Islet of Langerhans (tissue), 1 donor: ENCODE data around the gene JDP2.

Source experiments
- FAIRE-seq: peaks from one replicate; lab custom pipeline; 2011; peaks lifted over from hg19 to GRCh38; lab: Jason Lieb, UNC

The JDP2 gene

DNA sequence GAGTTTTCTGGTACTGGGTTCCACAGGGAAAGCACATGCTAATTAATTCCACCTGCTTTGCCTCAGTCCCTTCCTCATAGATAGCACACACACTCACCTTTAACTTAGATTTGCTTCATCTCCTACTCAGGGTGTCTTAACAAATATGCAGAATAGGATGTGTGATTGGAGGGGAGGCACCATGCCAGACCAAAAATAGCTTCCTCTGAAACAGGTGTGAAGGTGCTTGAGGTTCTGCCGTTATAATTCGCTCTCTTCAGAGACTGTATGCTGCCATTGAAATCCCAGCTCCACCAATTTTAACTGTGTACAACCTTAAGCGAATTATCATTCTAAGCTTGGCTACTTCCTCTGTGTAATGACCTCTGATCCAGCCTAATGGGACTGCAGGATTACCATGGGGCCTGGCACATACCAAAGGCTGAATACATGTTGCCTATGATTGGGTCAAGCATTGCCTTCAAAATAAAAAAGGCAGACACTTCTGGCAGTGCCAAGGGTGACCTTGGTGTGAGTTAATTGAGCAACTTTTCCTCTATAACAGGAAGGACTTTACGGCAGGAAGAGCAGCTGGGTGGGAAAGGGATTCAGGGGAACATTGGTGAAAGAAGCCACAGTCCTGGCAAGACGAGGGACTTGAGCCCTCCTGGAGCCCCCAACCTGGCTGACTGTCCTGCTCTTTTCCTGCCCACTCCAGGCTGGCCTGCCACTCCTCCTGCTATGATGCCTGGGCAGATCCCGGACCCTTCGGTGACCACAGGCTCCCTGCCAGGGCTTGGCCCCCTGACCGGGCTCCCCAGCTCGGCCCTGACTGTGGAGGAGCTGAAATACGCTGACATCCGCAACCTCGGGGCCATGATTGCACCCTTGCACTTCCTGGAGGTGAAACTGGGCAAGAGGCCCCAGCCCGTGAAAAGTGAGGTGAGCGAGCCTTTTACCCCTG lies 9.7 kb downstream of the JDP2 start:
- FAIRE-seq = no peak

DNA sequence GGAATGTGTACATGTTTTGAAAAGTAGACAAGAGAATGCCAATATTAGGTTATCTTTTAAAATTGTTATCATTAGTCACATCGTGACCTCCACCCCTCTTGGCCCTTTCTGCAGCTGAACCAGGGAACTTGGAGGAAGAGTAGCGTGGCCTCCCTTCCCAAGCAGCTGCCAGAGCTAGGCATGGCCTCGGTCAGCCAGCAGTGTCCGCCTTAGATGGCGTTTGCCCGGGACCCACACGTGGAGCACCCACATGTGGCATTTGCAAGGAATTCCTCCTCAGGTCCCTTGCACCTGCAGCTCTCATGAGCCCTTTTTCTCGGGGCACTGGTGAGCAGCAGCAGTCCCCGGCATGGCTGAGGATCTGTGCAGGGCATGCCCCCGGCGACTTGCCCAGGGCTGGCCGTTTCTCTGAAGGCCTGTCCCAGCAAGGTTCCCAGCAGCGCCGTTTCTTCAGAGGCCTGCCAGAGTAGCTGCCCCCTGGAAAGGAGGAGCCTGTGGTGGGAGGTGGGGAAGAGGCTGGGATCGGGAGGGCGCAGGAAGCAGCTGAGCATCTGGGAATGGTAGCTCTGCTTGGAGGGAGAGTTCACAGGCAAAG lies 10.8 kb downstream of the JDP2 start:
- FAIRE-seq = no peak

DNA sequence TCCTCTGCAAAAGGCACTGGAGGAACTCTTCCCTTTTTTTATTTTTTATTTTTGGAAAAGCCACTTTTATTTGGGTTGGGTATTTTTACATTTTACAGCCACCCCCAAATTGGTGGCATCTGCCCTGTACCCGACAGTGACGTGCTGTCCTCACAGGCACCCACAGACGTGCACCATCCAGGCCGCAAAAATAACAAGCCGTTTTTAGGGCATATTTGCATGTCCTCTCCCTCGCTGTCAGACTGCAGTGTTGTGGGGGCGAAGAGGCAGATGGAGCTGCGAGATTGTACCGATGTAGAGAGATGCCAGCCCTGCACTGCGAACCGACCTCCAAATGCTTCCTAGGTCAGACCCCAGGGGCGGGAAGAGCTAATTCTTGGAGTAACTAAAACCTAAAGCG lies 12.2 kb downstream of the JDP2 start:
- FAIRE-seq = no peak

DNA sequence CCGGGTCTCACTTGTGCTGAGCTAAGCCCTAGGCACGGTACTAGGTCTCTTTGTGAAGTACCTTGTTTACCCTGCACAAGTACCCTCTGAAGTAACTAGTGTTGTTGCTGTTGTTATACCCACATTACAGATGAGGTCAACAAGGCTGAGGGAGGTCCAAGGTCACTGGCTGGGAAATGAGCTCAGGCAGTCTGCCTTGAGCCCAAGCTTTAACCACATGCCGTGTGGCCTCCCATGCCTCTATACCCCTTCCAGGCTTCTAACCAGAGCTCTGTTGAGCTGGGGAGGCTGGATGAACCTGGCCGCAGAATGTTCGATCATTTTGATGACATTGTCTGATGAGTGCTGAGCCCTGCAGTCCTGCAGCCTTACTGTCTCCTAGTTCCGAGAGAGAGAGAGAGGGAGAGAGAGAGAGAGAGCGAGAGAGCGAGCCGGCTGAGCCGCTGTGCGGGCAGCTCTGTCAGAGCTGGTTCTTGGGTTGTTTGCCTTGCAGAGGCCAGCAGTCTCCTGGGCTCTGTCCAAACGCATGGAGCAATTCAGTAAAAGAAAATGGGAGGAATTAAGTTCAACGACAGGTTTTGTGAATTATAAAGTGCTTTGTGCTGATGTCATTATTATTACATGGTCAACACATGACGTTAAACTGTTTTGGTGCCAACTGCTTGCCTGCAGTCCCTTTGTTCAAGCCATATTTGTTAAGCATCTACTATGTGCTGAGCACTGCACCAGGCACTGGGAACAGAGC lies 13.1 kb downstream of the JDP2 start:
- FAIRE-seq = no peak

DNA sequence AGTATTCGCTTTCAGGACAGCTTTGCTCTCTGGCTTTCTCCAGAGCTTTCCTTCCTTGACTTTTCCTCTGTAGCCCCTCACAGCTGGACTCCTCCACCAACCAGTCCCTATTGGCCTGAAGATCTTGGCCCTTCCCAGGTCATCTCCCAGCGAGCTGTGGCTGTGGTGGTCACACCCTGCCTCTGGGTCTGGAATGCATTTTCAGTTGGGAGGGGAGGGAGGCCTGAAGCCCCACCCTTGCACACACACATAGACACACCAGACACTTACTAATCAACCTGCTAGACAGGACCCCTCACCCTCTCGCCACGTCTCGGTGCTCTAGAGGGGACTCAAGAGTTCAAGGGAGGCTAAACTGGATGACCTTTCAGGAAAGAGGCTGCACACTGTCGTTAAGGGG lies 13.9 kb downstream of the JDP2 start:
- no peak for FAIRE-seq

DNA sequence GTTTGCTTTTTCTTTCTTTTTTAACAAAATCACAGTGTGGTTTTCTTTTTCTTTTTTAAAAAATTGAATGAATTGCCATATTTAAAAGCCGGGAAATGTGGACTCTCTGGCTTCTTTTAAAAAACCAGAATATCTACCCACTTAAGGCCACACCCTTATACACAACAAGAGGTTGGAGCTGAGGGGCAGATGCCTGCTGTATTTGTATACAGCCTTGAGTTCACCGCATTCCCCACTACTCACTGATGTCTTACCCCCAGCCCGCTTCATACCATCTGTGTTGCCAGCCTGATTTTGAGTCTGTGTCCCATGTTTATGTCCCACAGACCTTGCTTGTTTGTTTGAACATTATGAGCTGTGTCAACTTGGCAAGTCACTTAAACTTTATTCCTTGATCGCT lies 14.3 kb downstream of the JDP2 start:
- FAIRE-seq = no peak

DNA sequence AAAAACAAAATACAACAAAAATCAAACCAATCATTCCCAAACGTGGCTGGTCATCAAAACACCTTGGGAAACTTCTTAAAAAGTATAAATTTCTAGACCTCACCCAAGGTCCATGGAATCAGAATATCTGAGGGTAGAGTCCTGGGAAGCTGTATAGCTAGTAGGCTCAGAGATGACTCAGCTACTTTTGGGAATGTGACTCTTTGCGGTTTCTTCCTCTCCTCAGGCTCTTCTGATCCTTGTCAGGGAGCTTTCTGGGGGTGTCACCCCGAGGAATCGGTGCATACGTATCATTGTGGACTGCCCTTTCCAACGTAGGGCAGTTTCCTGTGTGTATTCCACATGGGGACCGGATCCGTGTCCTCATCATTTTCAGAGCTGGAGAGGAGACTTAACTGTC lies 14.8 kb downstream of the JDP2 start:
- FAIRE-seq = no peak

DNA sequence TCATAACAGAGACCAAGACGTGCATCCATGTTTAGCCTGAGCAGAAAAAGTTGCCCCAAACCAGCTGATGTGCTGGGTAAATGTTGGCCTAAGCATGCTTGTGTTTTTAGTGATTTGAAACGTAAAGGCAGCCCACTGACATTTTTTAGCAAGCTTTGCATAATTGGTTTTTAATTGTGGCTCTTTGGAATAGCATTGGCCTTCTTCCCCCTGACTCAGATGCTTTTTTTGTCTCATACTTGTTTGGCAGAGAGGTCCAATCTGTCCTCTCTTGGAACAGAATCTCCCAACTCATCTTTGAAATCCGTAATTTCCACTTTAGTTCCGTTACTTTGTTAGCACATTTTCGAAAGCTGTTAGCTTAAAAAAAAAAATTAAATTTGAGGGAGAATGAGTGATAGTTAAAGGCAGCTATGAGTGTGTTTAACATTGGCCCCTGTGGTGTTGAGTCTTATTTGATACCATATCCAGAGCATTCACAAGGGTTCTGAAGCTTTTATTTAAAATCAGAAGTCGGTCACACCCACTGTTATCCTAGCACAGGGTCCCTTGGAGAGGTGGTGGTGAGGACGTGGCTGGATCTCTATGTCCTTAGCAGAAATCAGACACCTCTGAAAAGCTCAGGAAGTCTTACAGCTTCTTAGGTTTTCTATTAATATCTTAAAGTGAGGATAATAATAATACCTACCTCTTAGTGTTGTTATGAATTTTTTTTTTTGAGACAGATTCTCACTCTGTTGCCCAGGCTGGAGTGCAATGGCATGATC lies 15.6 kb downstream of the JDP2 start:
- no peak for FAIRE-seq

DNA sequence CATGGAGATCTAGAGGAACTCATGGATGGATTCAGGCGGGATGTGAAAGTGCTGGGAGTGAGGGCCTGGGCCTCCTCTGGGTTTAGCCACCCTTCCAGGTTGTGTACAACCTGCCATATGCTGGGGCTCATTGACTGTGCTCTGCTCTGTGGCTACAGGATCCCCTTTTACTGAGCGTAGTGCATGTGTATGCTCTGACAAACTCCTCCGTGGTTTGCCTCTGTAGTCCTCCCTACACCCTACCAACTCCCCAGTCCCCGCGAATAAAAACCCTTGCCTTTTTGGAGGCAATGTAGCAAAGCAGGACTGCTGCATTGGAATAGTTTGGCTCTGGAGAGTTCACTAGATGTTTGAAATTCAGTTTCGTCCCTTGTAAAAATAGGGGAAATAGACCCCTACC lies 17.4 kb downstream of the JDP2 start:
- no peak for FAIRE-seq

DNA sequence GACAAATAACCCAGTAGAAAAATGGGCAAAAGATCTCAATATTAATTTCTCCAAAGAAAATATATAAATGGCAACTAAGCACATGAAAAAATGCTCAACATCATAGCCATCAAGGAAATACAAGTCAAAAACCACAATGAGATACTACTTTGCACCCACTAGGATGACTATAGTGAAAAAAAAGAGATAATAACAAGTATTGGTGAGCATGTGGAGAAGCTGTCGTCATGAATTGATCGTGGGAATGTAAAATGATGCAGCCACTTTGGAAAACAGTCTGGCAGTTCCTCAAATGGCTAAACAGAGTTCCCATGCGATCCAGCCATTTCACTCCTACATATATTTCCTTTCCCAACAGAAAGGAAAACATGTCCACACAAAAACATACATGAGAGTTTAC lies 18.1 kb downstream of the JDP2 start:
- no peak for FAIRE-seq

DNA sequence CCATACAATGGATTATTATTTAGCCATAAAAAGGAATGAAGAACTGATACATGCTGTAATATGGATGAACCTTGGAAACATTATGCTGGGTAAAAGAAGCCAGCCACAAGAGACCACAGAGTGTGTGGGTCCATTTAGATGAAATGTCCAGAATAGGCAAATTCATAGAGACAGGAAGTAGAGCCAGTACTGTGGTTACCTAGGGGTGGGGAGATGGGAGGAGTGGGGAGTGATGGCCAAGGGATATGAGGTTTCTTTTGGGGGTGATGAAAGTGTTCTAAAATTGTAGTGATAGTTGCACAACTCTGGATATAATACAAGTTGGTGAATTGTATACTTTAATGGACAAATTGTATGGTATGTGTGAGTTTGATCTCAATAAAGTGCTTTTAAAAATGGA lies 18.6 kb downstream of the JDP2 start:
- FAIRE-seq = no peak

DNA sequence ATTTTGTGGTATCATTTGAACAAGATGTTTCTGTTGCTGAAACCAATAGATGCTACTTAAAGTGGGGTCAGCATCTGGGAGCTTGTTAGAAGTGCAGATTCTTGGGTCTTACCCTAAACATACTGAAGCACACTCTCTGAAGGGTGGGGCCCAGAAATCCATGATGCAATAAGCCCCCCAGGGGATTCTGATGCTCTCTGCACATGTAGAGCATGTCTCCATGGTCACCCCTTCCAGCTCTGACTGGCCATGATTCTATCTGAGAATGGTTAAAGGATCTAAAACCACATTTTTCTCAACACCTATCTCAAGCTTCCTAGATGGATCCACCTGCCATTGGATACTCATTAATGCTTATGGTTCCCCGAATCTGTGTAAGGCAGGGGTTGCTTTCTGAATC lies 20.4 kb downstream of the JDP2 start:
- no peak for FAIRE-seq

DNA sequence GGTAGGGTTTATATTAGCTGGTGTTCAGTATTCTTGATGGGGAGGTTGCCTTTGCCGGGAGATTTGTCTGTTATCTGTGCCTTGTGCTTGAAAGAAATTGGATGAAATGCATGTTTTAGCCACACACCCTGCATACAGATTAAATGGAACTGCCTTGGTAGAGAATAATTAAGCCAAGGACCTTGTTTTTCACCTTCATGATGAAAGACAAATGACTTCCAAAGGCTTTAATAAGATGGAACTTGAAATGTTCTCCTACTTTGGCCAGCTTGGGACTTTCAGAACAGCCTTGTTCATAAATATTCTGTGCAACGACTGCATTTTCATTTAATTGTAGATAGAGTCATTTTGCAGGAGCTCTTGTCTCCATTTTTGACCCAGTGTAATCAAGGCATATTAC lies 21.2 kb downstream of the JDP2 start:
- FAIRE-seq = no peak

DNA sequence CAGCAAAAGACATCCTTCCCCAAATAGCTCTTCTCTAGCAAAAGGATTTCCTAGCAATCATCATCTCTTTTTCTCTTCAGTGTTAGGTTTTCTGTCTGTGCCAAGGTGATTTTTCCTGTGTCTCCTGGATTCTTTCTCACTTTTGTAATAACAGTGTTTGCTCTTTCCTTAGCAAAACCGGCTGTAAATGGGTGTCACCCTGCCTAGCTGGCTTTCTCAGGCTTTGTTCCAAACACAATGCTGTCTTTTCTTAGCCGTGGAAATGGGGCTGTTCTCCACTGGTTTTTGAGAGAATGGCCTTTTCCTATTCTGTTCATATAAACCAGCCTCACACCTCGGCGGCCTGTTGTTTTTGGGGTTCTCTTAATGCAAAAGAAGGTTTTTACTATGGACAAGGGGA lies 21.9 kb downstream of the JDP2 start:
- no peak for FAIRE-seq

DNA sequence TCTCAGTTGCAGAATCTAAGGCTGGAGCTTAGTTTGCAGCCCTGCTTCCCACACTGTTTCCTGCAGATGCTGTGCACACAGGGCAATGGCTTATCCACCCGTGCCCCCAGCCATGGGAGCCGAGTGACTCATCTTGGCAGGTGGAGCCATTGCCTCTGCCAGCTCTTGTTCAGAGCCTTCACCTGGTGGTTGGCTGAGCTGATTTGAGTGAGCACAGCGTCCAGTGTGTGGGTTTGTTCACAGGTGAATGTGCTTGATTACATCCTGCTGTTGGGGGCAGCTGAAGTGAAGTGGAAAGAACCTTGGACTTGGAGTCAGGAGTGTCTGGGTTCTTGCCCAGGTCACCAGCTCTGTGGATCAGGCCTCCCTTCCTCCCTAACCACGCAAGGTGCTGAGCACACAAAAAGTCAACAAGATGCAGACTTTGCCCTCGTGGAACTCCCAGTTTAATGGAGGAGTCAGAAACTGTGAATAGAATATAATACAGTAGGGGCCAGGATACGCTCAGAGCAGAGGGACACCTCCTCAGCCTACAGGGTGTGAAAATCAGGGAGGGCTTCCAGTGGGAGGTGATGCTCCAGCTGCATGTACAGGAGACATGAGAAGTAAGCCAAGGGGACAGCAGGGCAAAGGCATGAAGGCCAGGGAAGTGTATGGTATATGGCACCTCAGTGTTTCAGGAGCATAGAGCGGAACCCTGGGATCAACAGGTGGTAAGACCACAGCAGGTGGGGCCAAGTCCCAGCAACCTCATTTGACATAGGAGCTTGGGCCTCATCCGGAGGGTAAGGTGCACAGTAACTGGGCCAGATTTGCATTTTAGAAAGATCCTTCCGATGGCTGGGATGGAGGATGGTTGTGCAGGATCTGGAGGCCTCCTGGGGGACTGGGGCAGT lies 22.8 kb downstream of the JDP2 start:
- FAIRE-seq = no peak

DNA sequence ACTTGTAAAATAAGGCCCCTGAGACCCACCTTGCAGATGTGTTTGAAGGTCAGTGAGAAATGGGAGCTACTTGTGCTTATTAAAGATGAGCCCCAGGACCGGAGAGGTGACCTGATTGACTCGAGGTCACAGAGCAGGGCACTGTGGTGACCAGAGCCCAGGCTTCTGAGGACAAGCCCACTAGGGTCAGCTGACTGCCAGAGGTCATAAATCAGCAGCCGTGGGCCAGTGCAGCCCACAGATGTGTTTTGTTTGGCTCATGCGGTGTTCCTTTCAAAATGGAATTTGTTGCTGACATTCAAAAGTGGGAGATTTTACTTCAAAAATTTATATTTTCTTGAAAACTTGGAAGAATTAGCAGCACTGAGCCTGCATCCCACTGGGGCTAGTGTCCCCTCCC lies 24.5 kb downstream of the JDP2 start:
- FAIRE-seq = no peak

DNA sequence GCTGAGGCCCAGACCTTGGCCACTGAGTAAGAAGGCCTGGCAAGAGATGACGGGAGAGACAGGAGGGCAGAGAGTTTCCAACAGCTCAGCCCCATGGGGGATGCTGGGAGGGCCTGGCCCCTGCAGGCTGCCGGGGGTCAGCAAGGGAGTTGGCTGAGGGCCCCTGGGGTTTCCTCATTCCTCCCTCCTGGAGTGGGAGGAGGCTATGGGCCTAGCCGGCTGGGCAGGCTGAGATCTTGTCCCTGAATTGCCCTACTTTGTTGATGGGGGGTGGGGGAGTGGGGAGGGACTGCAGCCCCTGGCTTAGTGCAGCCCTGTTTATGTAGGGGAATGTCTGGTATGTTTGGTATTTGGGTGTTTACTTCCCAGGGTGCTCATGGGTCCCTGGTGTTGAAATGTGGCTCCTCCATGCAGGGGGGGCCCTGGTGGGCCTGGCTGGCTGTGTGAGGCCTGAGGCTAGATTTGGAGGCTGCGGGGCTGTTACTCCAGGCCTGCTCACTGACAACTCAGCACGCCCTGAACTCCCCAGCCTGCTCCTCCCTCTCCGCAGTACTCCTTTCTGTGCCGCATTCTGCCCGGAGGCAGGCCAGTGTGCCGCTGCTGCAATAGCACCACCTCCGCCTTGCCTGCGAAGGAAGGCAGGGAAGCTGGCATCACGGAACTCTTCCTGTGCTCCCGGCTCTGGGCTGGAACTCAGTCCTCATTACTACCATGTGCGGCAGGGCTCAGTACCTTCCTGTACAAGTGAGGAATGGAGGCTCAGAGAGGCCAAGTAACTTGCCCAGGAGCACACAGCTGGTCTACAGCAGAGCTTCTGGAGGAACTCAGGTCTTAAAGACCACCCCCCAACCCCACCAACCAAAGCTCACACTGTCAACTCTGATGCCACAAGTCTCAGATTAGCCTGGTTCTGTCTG lies 25.3 kb downstream of the JDP2 start:
- FAIRE-seq = no peak

DNA sequence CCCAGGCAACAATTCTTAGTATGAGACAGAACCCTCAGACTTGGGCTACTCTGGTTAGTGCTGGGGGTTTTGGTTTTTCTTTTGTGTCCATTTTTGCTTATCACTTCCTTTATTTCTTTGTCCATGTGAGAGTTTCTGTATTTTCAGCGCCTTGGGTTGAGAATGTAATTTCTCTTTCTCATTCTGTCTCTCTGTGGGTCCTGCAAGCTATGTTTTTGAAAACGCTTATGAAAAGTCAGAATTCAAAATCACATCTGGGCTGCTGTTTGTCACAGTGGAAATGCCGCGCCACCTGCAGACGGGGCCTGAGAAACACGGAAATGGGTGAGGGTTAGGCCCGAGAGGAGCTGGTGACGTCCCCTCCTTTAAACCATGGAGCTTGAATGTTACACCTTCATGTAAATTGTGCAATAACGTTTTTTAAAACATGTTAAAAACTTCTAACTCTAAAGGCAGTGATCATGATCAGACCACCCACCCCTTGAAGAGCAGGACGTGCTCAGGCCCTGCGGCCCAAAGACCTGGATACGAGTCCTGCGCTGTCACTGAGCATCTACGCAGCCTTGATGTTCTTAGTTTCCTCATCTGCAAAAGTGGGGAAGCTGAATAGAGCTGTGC lies 26.1 kb downstream of the JDP2 start:
- FAIRE-seq = no peak

DNA sequence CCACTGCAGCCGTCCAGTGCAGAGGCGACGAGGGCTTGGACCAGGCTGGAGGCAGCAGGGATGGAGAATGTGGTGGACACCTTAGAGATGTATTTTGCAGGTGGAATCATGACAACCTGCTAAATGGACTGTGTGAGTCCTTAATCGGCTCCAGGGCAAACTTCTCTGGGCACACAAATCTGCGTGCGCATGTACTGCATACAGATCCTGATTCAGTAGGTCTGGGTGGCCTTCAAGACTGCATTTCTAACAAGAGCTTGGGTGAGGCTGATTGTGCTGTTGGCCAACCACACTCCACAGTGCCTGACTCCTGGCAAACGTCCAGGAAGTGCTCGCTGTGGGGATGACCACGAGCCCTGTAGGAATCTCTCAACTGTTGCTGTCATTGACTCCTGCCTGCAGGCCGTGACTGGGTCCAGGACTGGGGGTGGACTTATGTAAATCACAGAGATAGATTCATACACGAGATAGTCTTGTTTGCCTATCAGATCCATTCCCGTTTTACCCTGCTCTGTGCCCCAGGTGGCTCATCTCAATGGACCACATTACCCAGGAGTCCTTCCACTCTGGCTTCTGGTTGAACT lies 27.2 kb downstream of the JDP2 start:
- FAIRE-seq = no peak
